HG03095 (cell line): Measurements from ENCODE around the gene KDELR1.
"Not testable (repeated sequence)": the region's sequence is repeated elsewhere in the genome, so short reads cannot be mapped to it uniquely, and the experiment has no call there.

Source experiments
- ATAC-seq: cut with Tn5 transposase; IDR thresholded peaks from one replicate; pipeline ENCODE4 v1.9.1; 2021; ENCODE audit warnings: moderate library complexity; ENCODE audit not compliant: unreplicated experiment

The KDELR1 gene

DNA sequence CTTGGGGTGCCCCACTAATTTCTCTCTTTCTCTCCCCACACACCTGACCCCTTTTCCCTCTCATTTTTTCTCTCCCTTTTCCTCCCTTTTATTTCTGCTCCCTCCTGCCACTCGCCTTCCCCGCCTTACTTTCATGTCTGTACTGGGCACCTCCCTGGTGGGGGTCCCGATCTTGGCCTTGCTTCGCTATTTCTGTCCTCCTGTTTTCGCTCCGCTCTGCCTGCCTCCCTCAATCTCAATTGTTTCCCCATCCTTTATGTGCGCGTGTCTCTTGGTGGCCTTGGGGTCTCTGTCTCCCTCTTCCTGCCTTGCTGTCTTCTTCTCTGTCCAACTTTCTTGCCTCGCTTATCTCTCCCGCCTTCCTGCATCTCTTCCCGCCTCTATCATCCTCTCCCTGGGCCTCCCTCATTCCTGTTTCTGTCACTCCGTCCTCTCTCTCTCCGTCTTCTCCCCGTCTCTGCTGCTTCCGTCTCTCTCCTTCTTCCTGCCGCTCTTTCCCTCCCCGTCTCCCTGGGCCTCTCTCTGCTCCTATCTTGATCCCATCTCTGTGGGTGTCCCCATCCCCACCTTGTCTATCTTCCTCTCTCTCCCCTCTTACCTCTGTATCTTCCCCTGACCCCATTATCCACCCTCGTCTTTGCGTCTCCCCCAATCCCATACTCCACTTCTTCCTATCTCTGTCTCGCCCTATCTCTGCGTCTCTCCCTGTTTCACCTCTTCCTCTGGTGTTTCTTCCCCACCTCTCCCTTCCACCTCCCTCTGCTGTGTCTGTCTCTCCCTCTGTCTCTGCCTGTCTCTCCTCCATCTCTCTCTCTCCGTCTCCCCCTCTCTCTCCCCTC lies 6.1 kb upstream of the KDELR1 start:
- no peak for ATAC-seq

DNA sequence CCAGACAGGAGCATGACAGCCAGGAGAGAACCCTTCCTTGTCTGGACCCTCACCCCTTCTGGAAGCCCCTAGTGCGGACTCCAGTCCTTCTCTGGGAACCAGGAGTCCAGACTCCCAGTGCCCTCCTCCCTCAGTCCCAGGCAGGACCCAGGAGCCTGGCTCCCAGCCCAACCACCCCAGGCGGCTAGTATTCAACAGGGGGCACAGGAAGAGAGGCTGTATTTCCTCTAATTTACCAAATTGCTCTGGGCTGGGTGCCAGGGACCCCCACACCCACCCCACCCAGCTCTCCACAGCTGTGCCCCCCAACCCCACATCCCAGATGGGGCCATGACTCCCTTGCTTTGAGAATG lies 5.4 kb upstream of the KDELR1 start:
- ATAC-seq, result no peak

DNA sequence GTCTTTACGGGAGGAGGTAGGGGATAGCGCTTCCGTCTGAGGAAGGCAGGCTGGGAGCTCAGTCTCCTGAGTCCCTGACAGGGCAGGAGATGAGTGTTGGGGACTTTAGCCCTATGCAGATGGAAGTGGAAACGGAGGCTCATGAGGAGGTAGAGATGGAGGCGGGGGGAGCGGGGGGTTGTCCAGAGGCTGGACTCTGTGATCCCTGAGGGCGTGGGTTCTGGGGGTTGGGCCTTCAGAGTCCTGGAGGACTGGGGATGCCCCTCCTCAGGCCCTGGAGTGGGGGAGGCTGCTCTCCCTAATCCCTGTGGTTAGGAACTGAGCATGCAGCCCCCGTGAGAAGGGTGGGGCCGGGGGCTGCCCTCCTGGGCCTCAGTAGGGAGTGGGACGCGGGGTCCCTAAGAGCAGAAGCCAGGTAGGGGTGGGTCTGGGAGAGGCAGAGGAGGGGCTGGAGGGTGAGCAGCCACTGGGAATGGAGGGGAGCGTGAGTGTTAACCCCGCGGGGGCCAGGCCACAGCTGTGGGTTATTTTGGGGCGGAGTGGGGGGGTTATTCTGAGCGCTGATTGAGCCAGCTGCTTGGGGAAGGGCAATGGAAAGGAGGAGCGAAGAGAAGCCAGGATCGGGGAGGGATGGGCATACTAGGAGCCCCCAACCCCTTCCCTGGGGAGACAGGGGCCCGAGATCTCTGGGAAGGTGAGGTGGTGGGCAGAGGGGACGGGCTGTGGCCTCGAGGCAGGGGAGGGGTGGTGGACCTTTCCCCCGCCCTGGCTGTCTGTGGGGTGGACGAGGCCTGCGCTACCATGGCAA lies 4.9 kb upstream of the KDELR1 start:
- ATAC-seq, result no peak

DNA sequence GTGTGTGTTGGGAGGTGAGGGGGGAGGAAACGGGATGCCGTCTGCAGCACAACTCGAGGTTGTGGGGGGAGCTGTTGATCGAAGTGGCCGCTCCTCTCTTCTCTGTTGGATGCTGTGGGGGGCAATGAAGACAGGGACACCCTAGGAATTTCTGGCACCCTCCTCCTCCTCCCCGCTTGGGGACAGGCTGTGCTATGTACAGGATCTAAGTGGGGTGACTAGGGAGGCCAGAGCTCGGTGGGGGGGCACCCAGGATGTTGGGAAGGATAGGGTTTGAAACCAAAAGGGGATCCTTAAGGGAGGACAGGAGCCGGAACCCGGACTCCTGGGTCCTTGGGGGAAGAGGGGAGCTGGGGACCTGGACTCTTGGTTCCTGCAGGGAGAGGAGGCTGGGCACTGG lies 4.1 kb upstream of the KDELR1 start:
- ATAC-seq, result no peak

- ATAC-seq, result no peak
These were observed 3.8 kb upstream of the KDELR1 start for GRCh38 chr19:48395170-48395455.

DNA sequence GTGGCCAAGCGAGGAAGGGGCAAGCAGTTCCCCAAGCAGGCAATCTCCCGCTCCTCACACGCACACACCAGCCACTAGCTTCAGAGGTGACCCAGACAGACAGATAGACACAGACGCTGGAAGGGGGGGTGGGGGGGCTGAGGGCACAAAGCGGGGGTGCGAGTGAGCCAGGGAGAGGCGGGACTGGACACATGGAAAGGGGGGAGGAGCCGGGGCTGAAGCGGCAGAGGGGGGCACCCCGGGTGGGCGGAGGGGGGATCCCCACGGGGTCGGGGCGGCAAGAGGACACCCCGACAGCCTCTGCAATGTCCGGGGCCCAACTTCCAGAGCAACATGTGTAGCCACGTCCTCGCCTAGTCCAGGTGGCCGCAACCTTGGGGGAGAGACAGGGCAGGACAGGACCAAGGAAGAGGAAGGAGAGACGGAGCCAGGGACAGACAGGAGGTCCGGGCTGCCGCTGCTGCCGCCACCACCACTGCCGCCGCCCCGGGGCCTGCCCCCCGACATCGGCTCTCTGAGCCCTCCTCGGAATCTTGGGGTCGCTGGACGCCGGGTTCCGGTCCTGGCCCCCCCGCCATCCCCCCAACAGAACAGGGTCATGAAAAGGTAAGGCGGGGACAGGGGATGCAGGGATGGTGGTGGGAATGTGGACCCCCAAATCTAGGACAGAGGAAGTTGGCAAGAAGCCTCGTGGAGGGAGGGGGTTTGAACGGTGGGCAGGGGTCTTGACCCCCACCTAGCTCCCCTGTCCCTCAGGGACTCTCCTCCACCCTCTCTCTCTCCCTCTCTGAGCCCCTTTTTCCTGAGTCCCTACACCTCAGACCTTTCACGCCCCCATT lies 3.2 kb upstream of the KDELR1 start:
- no peak for ATAC-seq

DNA sequence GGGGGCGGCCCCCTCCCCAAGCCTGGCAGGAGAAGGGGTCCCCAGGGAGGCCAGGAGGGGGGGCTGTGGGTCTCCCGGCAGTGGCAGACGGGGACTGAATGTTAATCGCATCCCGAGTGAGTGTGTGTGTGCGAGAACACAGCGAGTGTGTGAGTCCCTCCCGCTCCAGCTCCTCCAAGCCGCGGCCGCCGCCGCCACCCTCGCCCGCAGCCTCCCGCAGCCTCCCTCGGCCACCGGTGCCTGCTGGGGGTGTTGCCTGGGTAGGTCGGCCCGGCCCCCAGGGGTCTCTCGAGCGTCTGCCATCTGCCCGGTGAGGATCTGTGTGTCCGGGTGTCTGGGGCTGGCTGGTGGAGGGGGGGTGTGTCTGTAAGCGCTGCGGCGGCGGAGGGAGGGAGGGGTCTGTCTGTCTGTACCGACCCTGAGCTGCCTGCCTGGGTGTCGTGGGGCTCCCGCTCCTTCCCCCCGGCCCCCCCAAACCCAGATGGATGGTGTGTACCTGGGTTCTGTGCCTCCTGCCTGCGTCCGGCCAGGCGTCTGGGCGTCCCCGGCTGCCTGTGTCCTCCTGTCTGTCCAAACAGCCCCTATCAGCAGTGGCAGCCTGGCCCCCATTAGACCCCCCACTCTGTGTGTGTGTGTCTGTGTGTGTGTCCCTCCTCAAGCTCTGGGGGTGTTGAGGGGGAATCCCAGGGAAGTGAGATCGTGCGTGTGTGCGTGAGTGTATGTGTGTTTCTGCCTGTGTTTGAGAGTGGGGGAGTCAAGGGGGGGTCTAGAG lies 2.4 kb upstream of the KDELR1 start, which contains the start of gene GRIN2D:
Gene GRIN2D, plus strand, starts transcription at position 110 of the 772 bp plus-strand sequence. CDS start 4,725 bp downstream, outside the sequence.
- no peak for ATAC-seq

GRCh38 chr19:48392860-48393558 lies 1.7 kb upstream of the KDELR1 start:
- ATAC-seq, result no peak

DNA sequence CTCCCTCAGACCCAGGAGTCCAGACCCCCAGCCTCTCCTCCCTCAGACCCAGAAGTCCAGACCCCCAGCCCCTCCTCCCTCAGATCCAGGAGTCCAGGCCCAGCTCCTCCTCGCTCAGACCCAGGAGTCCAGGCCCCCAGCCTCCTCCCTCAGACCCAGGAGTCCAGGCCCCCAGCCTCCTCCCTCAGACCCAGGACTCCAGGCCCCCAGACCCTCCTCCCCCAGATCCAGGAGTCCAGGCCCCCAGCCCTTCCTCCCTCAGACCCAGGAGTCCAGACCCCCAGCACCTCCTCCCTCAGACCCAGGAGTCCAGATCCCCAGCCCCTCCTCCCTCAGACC lies 624 bp upstream of the KDELR1 start:
- ATAC-seq, result not testable (repeated sequence)

- ATAC-seq, result no peak
These were observed 907 bp downstream of the KDELR1 start for GRCh38 chr19:48390188-48391099.

DNA sequence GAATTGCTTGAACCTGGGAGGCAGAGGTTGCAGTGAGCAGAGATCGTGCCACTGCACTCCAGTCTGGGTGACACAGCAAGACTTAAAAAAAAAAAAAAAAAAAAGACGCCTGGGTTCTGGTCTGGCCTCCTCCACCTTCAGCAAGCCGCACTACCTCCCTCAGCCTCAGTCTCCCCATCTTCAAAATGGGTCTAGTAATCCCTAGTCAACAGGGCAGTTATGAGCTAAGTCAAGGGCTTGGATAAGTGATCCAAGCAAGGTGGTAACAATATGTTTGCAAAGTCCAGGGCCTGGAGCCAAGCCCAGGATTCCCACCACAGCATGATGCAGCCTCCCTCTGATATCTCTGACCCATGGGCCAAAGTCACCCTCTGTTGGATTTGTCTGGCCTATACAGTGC lies 4.4 kb downstream of the KDELR1 start:
- ATAC-seq, result no peak

GRCh38 chr19:48385461-48386087 lies 5.8 kb downstream of the KDELR1 start:
- ATAC-seq, result no peak

DNA sequence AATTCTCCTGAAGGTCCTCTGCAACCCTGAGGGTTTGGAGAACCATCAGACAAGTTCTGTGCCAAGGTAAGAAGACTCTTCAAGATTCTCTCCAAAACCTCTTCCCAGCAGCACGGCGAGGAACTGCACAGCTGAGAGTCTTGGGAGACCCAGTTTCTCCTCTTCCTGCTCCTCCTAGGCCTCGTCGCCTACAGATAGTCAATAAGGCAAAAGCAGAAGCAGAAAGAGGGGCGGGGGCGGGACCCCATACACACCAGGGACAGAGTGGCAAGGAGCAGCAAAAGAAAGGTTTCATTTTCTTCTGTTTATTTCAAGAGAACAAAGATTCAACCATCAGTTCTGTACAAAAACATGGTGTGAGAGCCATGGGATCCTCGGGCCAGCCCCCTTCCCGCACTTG lies 9.1 kb downstream of the KDELR1 start:
- ATAC-seq, result no peak

GRCh38 chr19:48381178-48381950 lies 10.0 kb downstream of the KDELR1 start:
- ATAC-seq, result no peak

GRCh38 chr19:48379058-48379457 lies 12.3 kb downstream of the KDELR1 start:
- ATAC-seq, result no peak

DNA sequence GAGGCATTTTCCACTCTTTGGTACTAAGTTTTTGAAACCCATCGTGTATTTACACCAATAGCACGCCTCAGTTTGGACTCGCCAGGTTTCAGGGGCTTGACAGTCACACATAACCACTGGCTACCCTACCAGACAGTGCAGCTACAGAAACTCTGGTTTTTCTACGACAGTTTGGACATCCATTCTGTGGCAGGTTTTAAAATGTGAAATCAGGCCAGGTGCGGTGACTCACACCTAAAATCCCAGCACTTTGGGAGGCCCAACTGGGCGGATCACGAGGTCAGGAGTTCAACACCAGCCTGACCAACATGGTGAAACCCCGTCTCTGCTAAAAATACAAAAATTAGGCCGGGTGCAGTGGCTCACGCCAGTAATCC lies 13.2 kb downstream of the KDELR1 start:
- ATAC-seq, result no peak

DNA sequence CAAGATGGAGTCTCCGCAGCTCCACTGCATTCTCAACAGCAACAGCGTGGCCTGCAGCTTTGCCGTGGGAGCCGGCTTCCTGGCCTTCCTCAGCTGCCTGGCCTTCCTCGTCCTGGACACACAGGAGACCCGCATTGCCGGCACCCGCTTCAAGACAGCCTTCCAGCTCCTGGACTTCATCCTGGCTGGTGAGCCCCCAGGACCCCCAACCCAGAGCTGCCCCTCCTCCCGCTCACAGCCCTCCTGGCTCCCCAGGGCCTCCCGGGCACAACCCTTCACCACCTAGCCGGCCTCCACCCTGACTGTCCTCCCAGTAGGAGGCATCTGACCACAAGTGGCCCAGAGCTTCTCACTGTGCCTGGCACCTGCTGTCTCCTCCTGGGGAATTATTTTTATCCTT lies 17.8 kb downstream of the KDELR1 start:
- ATAC-seq, result no peak

- ATAC-seq, result no peak
These were observed 18.4 kb downstream of the KDELR1 start for GRCh38 chr19:48372904-48373303.
